ENCODE data around the gene NAALADL2. TPM values are rescaled to one million over a fixed set of nuclear protein-coding genes. Genes with fewer than 3 reads are reported as not detected.

The NAALADL2 gene
- total and polyA plus RNA-seq, 4 donors: 0.28 to 4.6 (median 3.1) TPM

- Histone ChIP-seq H3K9ac (ENCODE audit: low read depth in 1 of 2, low read length in 2 of 2) (no peak overlapping the region), H3K9me3 (ENCODE audit: control insufficient read depth in 4 of 4, low read length in 3 of 4) (no peaks in the 10 kb centered on the region), H3K36me3 (ENCODE audit: control insufficient read depth in 4 of 4, insufficient read depth in 3 of 4, low read depth in 1 of 4, low read length in 3 of 4) (no peaks in the 10 kb centered on the region), H3K27ac (ENCODE audit: low read depth in 1 of 2, low read length in 2 of 2) (no peak overlapping the region), H3K4me3 (ENCODE audit: low read depth in 1 of 3, low read length in 3 of 3) (no peak overlapping the region), H3K27me3 (ENCODE audit: control insufficient read depth in 4 of 4, insufficient read depth in 4 of 4, low read length in 3 of 4) (no peaks in the 10 kb centered on the region), H3K4me1 (ENCODE audit: control insufficient read depth in 4 of 4, insufficient read depth in 4 of 4, low read length in 3 of 4) (no peaks in the 10 kb centered on the region)
- TF ChIP-seq GABPA (IDR thresholded peaks at IDR 0.05 in 1 of 2, conservative IDR thresholded peaks at IDR 0.05 in 1 of 2) (no peak), HNF4A (conservative IDR thresholded peaks at IDR 0.05) (no peak)
- TF ChIP-seq, protein P1, sequence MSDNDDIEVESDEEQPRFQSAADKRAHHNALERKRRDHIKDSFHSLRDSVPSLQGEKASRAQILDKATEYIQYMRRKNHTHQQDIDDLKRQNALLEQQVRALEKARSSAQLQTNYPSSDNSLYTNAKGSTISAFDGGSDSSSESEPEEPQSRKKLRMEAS (IDR thresholded peaks at IDR 0.05): no peak
- no peak for DNase-seq (ENCODE audit: low spot score)
- 87% methylated on average over 1 of the region's 1 CpG for WGBS
Observed at GRCh38 chr3:174820885-174821284, 38.2 kb upstream of the NAALADL2 start.

DNA sequence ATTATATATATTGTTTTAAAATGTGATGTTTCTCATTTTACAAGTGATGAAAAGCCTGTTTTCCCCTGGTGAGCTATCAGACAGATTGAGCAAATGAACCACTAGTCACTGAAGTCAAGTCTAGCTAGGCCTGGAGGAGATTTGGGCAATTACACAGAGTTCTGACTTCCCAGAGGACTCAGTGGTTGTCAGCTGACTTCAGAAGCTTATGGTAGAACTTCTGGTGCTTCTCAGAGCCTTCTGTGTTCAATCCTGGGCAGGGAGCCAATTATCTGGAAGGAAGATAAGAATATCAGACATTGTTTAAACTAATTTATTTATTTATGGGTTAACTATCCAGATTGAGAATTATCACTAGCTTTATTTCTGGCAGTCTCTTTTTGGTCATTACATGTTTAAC, 37.7 kb upstream of the NAALADL2 start:
- no peak for DNase-seq (ENCODE audit: low spot score)
- H3K4me3 ChIP-seq (ENCODE audit: low read depth in 1 of 3, low read length in 3 of 3): no peak overlapping the region

More for the DNA sequence above, 37.7 kb upstream of the NAALADL2 start:
- H3K36me3 ChIP-seq (ENCODE audit: control insufficient read depth in 4 of 4, insufficient read depth in 3 of 4, low read depth in 1 of 4, low read length in 3 of 4): no peaks in the 10 kb centered on the region
- no peak overlapping the region for H3K27ac ChIP-seq (ENCODE audit: low read depth in 1 of 2, low read length in 2 of 2)
- H3K4me1 ChIP-seq (ENCODE audit: control insufficient read depth in 4 of 4, insufficient read depth in 4 of 4, low read length in 3 of 4): no peaks in the 10 kb centered on the region
- no peaks in the 10 kb centered on the region for H3K9me3 ChIP-seq (ENCODE audit: control insufficient read depth in 4 of 4, low read length in 3 of 4)
- H3K9ac ChIP-seq (ENCODE audit: low read depth in 1 of 2, low read length in 2 of 2): no peak overlapping the region
- TF ChIP-seq SP1 (IDR thresholded peaks at IDR 0.05): no peak
- TF ChIP-seq RXRA (IDR thresholded peaks at IDR 0.05): no peak
- no peak for TF ChIP-seq RAD21 (IDR thresholded peaks at IDR 0.05)
- TF ChIP-seq FOXA2 (IDR thresholded peaks at IDR 0.05): no peak
- no peak for TF ChIP-seq NR2F2 (IDR thresholded peaks at IDR 0.05)
- TF ChIP-seq ZBTB33 (IDR thresholded peaks at IDR 0.05): no peak
- TF ChIP-seq REST (IDR thresholded peaks at IDR 0.05): no peak
- no peak for TF ChIP-seq FOXA1 (IDR thresholded peaks at IDR 0.05)
- no peaks in the 10 kb centered on the region for H3K27me3 ChIP-seq (ENCODE audit: control insufficient read depth in 4 of 4, insufficient read depth in 4 of 4, low read length in 3 of 4)

Measured in liver (tissue), 9 donors.